Measurements from ENCODE around the gene CDC14A.

Gene CDC14A

GRCh38 chr1:100543640-100544039 is 191.3 kb downstream of the CDC14A start:
- DNase-seq, result no peak

DNA sequence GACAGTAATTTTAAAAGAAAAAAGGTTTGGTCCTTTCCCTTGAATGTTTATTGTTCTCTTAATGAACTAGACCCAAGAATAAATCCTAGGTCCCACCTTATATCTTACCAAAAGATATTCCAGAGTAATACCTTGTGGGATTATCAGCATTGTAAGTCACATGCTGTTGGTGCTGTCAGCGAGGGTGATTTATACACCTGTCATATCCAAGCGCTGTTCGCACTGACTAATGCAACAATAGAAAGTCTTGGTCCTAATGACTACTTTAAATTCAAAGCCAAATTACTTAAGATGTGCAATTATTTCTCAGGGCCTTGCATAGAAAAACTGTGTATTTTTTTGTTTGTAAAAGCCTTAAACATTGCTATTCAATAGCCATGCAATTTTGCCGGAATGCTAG is 192.5 kb downstream of the CDC14A start:
- DNase-seq, result no peak

DNA sequence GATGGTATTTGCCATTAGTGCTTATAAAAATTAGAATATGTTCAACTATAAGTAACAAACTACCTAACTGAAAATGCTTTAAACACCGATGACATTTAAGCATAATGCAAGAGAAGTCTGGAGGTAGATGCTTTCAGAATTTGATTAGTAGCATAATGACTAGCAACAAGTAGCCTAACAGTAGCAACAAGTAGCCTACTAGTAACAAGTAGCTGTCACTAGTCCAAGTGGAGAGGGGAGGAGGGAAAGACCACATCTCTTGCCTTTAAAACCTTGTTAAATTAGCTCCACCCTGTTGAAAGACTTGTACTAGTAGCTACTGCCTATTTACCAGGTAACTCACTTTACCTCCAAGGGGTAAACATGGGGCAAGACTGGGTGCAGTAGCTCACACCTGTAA is 193.5 kb downstream of the CDC14A start:
- DNase-seq, result no peak

DNA sequence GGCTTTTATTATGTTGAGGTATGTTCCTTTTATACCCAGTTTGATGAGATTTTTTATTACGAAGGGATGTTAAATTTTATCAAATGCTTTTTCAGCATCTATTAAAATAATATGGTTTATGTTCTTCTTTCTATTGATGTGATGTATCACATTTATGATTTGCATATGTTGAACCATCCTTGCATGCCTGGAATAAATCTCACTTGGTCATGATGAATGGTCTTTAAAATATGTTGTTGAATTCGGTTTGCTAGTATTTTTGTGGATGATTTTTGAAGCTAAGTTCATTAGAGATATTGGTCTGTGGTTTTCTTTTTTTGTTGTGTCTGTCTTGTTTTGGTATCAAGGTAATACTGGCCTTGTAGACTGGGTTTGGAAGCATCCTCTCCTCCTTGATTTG is 199.7 kb downstream of the CDC14A start:
- DNase-seq, result no peak

DNA sequence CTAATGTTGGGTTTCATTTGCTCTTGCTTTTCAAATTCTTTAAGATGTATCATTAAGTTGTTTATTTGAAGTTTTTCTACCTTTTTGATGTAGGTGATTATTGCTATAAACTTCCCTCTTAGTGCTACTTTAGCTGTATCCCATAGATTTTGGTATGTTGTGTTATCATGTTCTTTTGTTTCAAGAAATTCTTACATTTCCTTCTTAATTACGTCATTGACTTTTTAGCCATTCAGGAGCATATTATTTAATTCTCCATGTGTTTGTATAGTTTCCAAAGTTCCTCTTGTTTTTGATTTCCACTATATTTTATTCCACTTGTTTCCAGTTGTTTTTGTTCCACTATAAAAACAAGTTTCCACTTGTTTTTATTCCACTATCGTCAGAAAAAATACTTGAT is 200.6 kb downstream of the CDC14A start:
- DNase-seq, result no peak

DNA sequence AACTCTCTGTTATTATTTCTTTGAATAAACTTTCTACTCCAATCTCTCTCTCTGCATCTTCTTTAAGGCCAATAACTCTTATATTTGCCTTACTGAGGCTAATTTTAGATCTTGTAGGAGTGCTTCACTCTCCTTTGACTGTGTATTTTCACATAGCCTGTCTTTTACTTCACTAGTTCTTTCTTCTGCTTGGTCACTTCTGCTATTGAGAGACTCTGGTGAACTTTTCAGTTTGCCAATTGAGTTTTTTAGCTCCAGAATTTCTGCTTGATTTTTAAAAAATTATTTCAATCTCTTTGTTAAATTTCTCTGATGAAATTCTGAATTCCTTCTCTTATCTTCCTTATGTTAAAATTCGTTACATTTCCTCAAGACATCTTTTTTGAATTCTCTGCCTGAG is 203.9 kb downstream of the CDC14A start:
- DNase-seq, result no peak

GRCh38 chr1:100556925-100557605 is 204.8 kb downstream of the CDC14A start:
- no peak for DNase-seq

GRCh38 chr1:100557606-100557953 is 205.3 kb downstream of the CDC14A start:
- DNase-seq, result no peak

DNA sequence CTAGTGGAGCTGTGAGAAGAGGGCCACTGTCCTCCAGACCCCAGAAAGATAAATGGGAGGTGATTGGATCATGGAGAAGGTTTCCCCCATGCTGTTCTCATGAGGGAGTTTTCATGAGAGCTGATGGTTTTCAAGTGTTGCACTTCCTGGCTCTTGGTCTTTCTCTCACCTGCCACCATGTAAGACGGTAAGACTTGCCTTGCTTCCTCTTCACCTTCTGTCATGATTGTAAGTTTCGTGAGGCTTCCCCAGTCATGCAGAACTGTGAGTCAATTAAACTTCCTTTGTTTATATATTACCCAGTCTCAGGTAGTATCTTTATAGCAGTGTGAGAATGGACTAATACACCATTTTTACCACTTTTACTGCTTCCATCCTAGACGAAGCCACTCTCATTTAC is 213.2 kb downstream of the CDC14A start:
- DNase-seq, result no peak

GRCh38 chr1:100565937-100566699 is 213.8 kb downstream of the CDC14A start:
- DNase-seq, result no peak

GRCh38 chr1:100567062-100567461 is 214.8 kb downstream of the CDC14A start:
- no peak for DNase-seq

All from GF-D8 (cell line).